ENCODE measurements around the gene UBN1. TPM values are rescaled to one million over a fixed set of nuclear protein-coding genes. Genes with fewer than 3 reads are reported as not detected.

UBN1 gene
- total and polyA plus RNA-seq, 10 of the 15 experiments (the other 5 are each of a cell fraction or from before 2014, with no cell fraction given), result 2.1 to 32.5 (median 13.9) TPM

- in situ Hi-C loops (cut with MboI), result no loop called here
- Histone ChIP-seq H3K4me1 (ENCODE audit: control insufficient read depth, insufficient read depth, low read length) (peaks cover 10% of the 10 kb centered on the region), H3K27ac (ENCODE audit: control insufficient read depth, insufficient read depth) (no peak overlapping the region), H2AFZ (ENCODE audit: control insufficient read depth, low read depth, low read length) (no peak overlapping the region), H3K9ac (ENCODE audit: control insufficient read depth, insufficient read depth, low read length) (no peak overlapping the region), H3K4me2 (ENCODE audit: control insufficient read depth, insufficient read depth) (no peak overlapping the region), H3K4me3 (no peak overlapping the region), H3K36me3 (ENCODE audit: control insufficient read depth in 2 of 2, insufficient read depth in 2 of 2, low read length in 1 of 2) (peaks cover 28 to 37% of the 10 kb centered on the region in 2 experiments), H4K20me1 (ENCODE audit: control insufficient read depth, insufficient read depth) (no peaks in the 10 kb centered on the region), H3K27me3 (replicated peaks in 1 of 2; ENCODE audit: control insufficient read depth in 2 of 2, insufficient read depth in 2 of 2, low read length in 1 of 2) (no peaks in the 10 kb centered on the region), H3K79me2 (ENCODE audit: control insufficient read depth, insufficient read depth, low read length) (no peaks in the 10 kb centered on the region), H3K9me3 (replicated peaks; ENCODE audit: control insufficient read depth, insufficient read depth, low read length) (no peaks in the 10 kb centered on the region)
- no TSS peak for BruUV-seq (replicated peaks)
- ATAC-seq (no peak), DNase-seq (ENCODE audit: low read depth, low spot score) (no peak), FAIRE-seq (no peak)
- CTCF ChIA-PET, result no interaction called here
- no peak for TF ChIP-seq ZBED1 (IDR thresholded peaks at IDR 0.05; ENCODE audit: borderline replicate concordance)
- no peak for TF ChIP-seq ASH2L (IDR thresholded peaks at IDR 0.05; ENCODE audit: borderline replicate concordance, low read depth)
- TF ChIP-seq E2F4 (IDR thresholded peaks at IDR 0.05; ENCODE audit: low read depth, low read length), result no peak
- no peak for TF ChIP-seq ZNF384 (IDR thresholded peaks at IDR 0.05; ENCODE audit: borderline replicate concordance, low read depth, low read length)
- TF ChIP-seq FOXM1 (IDR thresholded peaks at IDR 0.05; ENCODE audit: low read depth, low read length), result no peak
- no peak for TF ChIP-seq SPI1 (IDR thresholded peaks at IDR 0.05; ENCODE audit: borderline replicate concordance, insufficient read depth, low read depth, low read length)
- TF ChIP-seq, protein P1, sequence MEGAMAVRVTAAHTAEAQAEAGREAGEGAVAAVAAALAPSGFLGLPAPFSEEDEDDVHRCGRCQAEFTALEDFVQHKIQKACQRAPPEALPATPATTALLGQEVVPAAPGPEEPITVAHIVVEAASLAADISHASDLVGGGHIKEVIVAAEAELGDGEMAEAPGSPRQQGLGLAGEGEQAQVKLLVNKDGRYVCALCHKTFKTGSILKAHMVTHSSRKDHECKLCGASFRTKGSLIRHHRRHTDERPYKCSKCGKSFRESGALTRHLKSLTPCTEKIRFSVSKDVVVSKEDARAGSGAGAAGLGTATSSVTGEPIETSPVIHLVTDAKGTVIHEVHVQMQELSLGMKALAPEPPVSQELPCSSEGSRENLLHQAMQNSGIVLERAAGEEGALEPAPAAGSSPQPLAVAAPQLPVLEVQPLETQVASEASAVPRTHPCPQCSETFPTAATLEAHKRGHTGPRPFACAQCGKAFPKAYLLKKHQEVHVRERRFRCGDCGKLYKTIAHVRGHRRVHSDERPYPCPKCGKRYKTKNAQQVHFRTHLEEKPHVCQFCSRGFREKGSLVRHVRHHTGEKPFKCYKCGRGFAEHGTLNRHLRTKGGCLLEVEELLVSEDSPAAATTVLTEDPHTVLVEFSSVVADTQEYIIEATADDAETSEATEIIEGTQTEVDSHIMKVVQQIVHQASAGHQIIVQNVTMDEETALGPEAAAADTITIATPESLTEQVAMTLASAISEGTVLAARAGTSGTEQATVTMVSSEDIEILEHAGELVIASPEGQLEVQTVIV (IDR thresholded peaks at IDR 0.05; ENCODE audit: borderline replicate concordance, partially characterized antibody), result no peak
- no peak for TF ChIP-seq RB1 (IDR thresholded peaks at IDR 0.05; ENCODE audit: borderline replicate concordance)
- no peak for TF ChIP-seq FOXK2 (IDR thresholded peaks at IDR 0.05)
- TF ChIP-seq HDAC2 (IDR thresholded peaks at IDR 0.05), result no peak
- TF ChIP-seq STAT3 (IDR thresholded peaks at IDR 0.05; ENCODE audit: low read depth, low read length), result no peak
- no peak for TF ChIP-seq YY1 (IDR thresholded peaks at IDR 0.05; ENCODE audit: low read depth, low read length)
- no peak for TF ChIP-seq ETV6 (conservative IDR thresholded peaks at IDR 0.05 in 1 of 2, IDR thresholded peaks at IDR 0.05 in 1 of 2; ENCODE audit: borderline replicate concordance in 1 of 2, low read depth in 1 of 2)
- no peak for TF ChIP-seq RAD51 (IDR thresholded peaks at IDR 0.05)
- TF ChIP-seq, protein P2, sequence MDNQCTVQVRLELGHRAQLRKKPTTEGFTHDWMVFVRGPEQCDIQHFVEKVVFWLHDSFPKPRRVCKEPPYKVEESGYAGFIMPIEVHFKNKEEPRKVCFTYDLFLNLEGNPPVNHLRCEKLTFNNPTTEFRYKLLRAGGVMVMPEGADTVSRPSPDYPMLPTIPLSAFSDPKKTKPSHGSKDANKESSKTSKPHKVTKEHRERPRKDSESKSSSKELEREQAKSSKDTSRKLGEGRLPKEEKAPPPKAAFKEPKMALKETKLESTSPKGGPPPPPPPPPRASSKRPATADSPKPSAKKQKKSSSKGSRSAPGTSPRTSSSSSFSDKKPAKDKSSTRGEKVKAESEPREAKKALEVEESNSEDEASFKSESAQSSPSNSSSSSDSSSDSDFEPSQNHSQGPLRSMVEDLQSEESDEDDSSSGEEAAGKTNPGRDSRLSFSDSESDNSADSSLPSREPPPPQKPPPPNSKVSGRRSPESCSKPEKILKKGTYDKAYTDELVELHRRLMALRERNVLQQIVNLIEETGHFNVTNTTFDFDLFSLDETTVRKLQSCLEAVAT (IDR thresholded peaks at IDR 0.05), result no peak
- RAD21 ChIA-PET (ENCODE audit: unreplicated experiment), result no interaction called here
- POLR2A ChIA-PET, result interaction anchor here (0.5 kb wide), 1 partner anchor 14 kb away, joined by 6 read pairs; no protein-coding TSS in a partner anchor
- SMC1A ChIA-PET (ENCODE audit: uncharacterized antibody, unreplicated experiment), result interaction anchor here (1.8 kb wide), 1 partner anchor 29 kb away, joined by 5 read pairs; the partner anchor contains the start of gene ROGDI
- WGBS (ENCODE audit: insufficient coverage, insufficient replicate concordance, low lambda C conversion rate, missing lambda C conversion rate), result 100% methylated on average over 8 of the region's 8 CpGs
- intact Hi-C loops (cut with micrococcal nuclease; ENCODE audit: unreplicated experiment), result no loop called here
Measured at GRCh38 chr16:4831616-4832015, 15.7 kb upstream of the UBN1 start.
